Prostate gland (tissue), 2 donors: Measurements from ENCODE around the gene USP40.

ENCODE experiments used
- CTCF ChIP-seq, 4 experiments: fragments of 200-600 bp in 2 of 4; fragments of 450-650 bp in 2 of 4; sonication (generic) in 2 of 4; IDR thresholded peaks; 1 replicate in 3 of 4; 2 replicates in 1 of 4; pipeline ENCODE4 v1.5.1; 2016 to 2019; ENCODE audit warnings: antibody characterized with exemption in 4 of 4, mild to moderate bottlenecking in 2 of 4, moderate library complexity in 2 of 4
- POLR2A ChIP-seq: fragments of 450-650 bp; IDR thresholded peaks from one replicate; pipeline ENCODE4 v1.6.1; 2016; ENCODE audit warnings: antibody characterized with exemption, mild to moderate bottlenecking

GRCh38 chr2:233485726-233486125, 80.9 kb downstream of the USP40 start:
- TF ChIP-seq CTCF (IDR thresholded peaks at IDR 0.05) (no peak), POLR2A (no peak)
